Measurements from ENCODE around the gene MRPL2.

GRCh38 chr6:43007126-43007525 is 52.1 kb downstream of the MRPL2 start:
- TF ChIP-seq CTCF (IDR thresholded peaks at IDR 0.05; ENCODE audit: low read depth, low read length, poor library complexity, severe bottlenecking) = no peak
- TF ChIP-seq EZH2phosphoT487 (IDR thresholded peaks at IDR 0.05; ENCODE audit: borderline replicate concordance, low read length) = no peak
